Pancreas (tissue), 10 donors: ENCODE data around the gene SLC7A7. TPM values are rescaled to one million over a fixed set of nuclear protein-coding genes. Genes with fewer than 3 reads are reported as not detected.

ENCODE experiments used
- ATAC-seq, 4 donors: fragments of 200-7000 bp; cut with Tn5 transposase; one replicate each; pipeline versions ENCODE4 v1.8.0 to v1.9.1; 2020; ENCODE audit warnings: mild to moderate bottlenecking in 4 of 4, moderate library complexity in 4 of 4
- DNase-seq, 6 donors: peaks; one replicate each; pipeline ENCODE4 v3.0.0-alpha.2; 2020
- FAIRE-seq: peaks from 2 replicates; lab custom pipeline; 2012; peaks lifted over from hg19 to GRCh38; lab: Jason Lieb, UNC
- H3K27ac ChIP-seq, 4 donors: fragments of 200-600 bp; sonication (generic); 1 replicate in 3 of 4; 2 replicates in 1 of 4; pipeline versions ENCODE4 v1.5.0 to v1.8.0; 2020
- H3K27me3 ChIP-seq, 4 donors: fragments of 200-600 bp; one replicate each; pipeline ENCODE4 v1.8.0; 2021
- H3K36me3 ChIP-seq, 3 donors: fragments of 200-600 bp; sonication (generic) in 1 of 3; one replicate each; pipeline versions ENCODE4 v1.5.0 to v1.8.0; 2020 to 2021
- H3K4me1 ChIP-seq, 3 donors: fragments of 200-600 bp; one replicate each; pipeline ENCODE4 v1.8.0; 2021
- H3K4me3 ChIP-seq, 4 donors: fragments of 200-600 bp; sonication (generic) in 2 of 4; one replicate each; pipeline versions ENCODE4 v1.5.0 to v1.8.0; 2020 to 2021
- H3K9me3 ChIP-seq, 4 donors: fragments of 200-600 bp; one replicate each; pipeline ENCODE4 v1.8.0; 2021
- WGBS, 2 donors: extraction: QIAGEN DNeasy Blood & Tissue Kit; methylation state at CpG; one replicate each; pipeline ENCODE4 v1.1.7; 2013; 5-methylcytosine and 5-hydroxymethylcytosine counted together
- intact Hi-C, 3 donors: fragments of 100-400 bp; cut with DNase I; formaldehyde crosslinking; loops; one replicate each; pipeline versions ENCODE4 v1.11.1 to v1.14.2; 2022
- polyA plus RNA-seq, 2 donors: library from polyadenylated mRNA; stranded (reverse); fragments of 200-250 nt; gene quantifications; one replicate each; pipeline ENCODE4 v1.2.3, GENCODE V29; 2013
- total RNA-seq, 6 donors: library from RNA; stranded (reverse); fragmentation: NEBNext Ultra II Directional in 4 of 6; extraction: Animal tissue kit (Norgen Biotek cat#: 25700) in 4 of 6; gene quantifications; one replicate each; pipeline versions ENCODE4 v1.2.1 to v1.2.4, GENCODE V29; 2021 to 2023
- TF ChIP-seq, protein P1 (sequence below), 4 donors: fragments of 200-600 bp; sonication (generic) in 3 of 4; IDR thresholded peaks; one replicate each; pipeline versions ENCODE4 v1.5.0 to v1.8.0; 2021; ENCODE audit warnings: antibody characterized with exemption in 4 of 4
- donor health status: healthy with polysubstance abuse.
- donor health status: DM: no; HTN: no; CAD: no; lungs with moderate emphysema.
- donor health status: DM: no; HTN: no; CAD: no.
- donor health status: control.
- donor health status: control.
- donor health status: Bipolar disorder and iron deficiency.
- donor health status: DM: yes; HTN: yes; CAD: no.
- donor health status: DM: no; HTN: no; CAD: no.
- donor health status: DM: no; HTN: no; CAD: no.
- donor health status: DM: yes; HTN: yes; CAD: no.

SLC7A7 gene
- total and polyA plus RNA-seq, 8 donors: 2.9 to 13.1 (median 5.7) TPM

DNA sequence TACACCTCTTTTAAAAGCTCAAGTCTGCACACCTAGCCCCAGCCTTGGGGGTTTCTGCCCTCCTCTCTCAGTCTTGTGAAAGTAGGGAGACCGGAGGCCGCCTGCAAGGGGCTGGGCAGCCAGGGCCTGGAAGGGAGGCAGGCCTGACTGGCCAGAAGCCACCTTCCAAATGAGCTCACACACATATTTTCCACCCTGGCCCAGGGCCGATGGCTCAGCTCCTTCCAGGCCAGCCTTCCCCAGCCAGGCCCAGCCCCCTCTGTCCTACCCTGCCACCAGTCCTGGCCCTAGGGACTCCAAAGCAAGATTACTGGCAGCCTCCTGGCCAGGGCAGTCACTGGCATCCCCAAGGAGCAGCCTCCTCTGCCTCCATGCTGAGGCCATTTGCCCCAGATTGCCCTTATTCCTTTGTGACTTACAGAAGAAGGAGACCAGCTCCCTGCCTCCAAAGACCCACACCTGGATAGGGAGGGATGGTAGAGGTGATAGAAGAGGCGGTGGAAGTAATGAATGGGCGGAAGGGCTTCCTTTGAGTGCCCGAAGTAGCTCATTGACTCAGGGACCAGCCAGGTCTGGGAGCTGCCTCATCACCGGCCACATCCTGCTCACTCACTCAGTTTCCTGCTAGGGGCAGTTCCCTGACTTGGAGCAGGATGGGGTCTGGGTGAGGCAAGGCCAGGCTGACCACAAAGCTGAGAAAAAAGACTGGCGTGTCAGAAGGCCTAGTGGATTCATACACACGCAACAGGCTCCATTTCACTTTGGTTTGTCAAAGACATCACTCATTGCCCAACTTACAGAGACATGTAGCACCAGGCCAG lies 35.9 kb upstream of the SLC7A7 start:
- peak; percentile 76 to 84 (median 78) for ATAC-seq
- Histone ChIP-seq H3K4me3 (no peak overlapping the region), H3K4me1 (peaks cover 12 to 16% (median 14%) of the 10 kb centered on the region in 3 donors)

DNA sequence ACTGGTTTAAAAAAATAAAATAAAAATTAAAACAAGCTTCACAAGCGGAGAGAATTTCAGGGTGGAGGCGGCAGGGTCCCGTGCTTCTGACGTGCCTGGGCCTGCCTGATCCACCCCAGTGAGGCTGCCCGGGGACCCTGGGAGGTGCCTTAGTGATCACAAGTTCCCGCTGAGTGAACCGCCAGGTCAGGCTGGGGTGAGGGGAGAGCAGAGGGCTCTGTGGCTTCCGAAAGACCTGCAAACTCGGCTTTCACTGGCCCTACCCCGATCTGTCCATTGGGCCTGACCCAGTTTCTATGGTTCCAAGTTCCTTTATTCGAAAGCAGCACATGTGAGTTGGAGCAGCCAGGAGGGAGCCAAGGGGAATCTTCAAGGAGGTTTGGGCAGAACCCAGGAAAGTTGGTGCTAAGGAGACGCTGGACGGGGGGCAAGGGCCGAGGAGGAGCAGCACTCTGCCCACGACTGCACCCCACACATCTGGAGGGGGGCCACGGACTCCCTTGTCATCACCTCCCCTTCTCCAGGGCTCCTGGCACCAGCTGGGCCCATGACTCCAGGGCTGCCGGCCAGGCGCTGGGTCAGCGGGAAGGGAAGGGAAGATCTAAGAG lies 34.1 kb upstream of the SLC7A7 start:
- Histone ChIP-seq H3K27ac (peak overlapping the region in 3 of 4 donors; percentile 10 to 33 (median 32)), H3K36me3 (peaks cover 0 to 27% (median 16%) of the 10 kb centered on the region in 3 donors), H3K4me1 (peaks cover 12 to 16% (median 14%) of the 10 kb centered on the region in 3 donors), H3K4me3 (no peak overlapping the region), H3K9me3 (no peaks in the 10 kb centered on the region), H3K27me3 (no peaks in the 10 kb centered on the region)
- FAIRE-seq: no peak
- intact Hi-C loops: no loop called here
- peak in 1 of 6 donors; percentile 38 for DNase-seq
- TF ChIP-seq, protein P1, sequence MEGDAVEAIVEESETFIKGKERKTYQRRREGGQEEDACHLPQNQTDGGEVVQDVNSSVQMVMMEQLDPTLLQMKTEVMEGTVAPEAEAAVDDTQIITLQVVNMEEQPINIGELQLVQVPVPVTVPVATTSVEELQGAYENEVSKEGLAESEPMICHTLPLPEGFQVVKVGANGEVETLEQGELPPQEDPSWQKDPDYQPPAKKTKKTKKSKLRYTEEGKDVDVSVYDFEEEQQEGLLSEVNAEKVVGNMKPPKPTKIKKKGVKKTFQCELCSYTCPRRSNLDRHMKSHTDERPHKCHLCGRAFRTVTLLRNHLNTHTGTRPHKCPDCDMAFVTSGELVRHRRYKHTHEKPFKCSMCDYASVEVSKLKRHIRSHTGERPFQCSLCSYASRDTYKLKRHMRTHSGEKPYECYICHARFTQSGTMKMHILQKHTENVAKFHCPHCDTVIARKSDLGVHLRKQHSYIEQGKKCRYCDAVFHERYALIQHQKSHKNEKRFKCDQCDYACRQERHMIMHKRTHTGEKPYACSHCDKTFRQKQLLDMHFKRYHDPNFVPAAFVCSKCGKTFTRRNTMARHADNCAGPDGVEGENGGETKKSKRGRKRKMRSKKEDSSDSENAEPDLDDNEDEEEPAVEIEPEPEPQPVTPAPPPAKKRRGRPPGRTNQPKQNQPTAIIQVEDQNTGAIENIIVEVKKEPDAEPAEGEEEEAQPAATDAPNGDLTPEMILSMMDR (IDR thresholded peaks at IDR 0.05): no peak
- ATAC-seq: no peak
- 78 to 82% methylated on average over 16 to 19 of the region's 19 CpGs for WGBS, 2 donors

More for the DNA sequence above, 35.9 kb upstream of the SLC7A7 start:
- DNase-seq (peak; percentile 81 to 92 (median 90)), FAIRE-seq (no peak)
- no peaks in the 10 kb centered on the region for H3K27me3 ChIP-seq
- no peaks in the 10 kb centered on the region for H3K9me3 ChIP-seq
- 52 to 53% methylated on average over 9 of the region's 9 CpGs for WGBS, 2 donors
- intact Hi-C loops: loop anchor here in 2 of 3 donors (10.0 kb wide), 2 partner anchors 196 to 296 kb away; no protein-coding TSS in a partner anchor
- H3K27ac ChIP-seq: peak overlapping the region; percentile 38 to 85 (median 70)
- TF ChIP-seq, protein P1 (IDR thresholded peaks at IDR 0.05): no peak
- H3K36me3 ChIP-seq: peaks cover 0 to 9% (median 3%) of the 10 kb centered on the region in 3 donors

- Histone ChIP-seq H3K27me3 (no peaks in the 10 kb centered on the region), H3K4me3 (no peak overlapping the region), H3K27ac (peak overlapping the region in 2 of 4 donors; percentile 32 to 50), H3K4me1 (peaks cover 12 to 16% (median 14%) of the 10 kb centered on the region in 3 donors), H3K9me3 (no peaks in the 10 kb centered on the region), H3K36me3 (peaks cover 0 to 32% (median 20%) of the 10 kb centered on the region in 3 donors)
- WGBS, 2 donors: 57 to 58% methylated on average over 12 of the region's 12 CpGs
- intact Hi-C loops: no loop called here
- DNase-seq (no peak), FAIRE-seq (no peak), ATAC-seq (peak in 1 of 4 donors; percentile 2)
- TF ChIP-seq, protein P1 (IDR thresholded peaks at IDR 0.05): no peak
Observed at GRCh38 chr14:22848351-22849164, 33.3 kb upstream of the SLC7A7 start.

DNA sequence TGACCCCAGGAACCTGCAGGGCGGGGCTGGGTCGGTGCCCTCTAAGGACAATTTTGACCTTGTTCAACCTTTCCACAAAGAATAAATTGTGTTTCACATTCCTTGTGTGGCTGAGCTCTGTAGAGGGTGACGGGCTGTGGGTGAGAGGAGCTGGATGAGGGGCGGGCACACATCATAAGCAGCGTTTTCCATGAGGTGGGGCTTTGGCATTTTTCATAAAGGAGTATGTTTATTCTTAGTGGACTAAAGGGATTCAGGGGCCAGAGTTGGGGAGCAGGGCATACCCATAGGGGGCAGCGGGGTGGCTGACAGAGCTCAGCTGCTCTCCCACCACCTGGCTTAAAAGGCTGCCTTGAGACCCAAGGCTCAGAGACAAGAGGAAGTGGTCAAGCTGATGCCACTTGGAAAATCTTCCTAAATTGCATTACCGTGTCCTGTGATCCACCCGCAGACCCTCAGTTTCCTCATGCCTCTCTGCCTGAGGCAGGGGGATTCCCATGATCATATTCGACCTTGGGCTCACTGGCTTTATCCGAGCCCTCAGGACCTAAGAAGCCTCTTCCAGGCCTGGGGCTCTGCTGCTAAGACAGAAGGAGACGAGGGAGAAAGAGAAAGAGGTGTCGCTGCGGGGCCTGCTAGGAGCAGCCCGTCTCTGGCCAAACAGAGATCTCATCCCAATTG lies 32.6 kb upstream of the SLC7A7 start:
- Histone ChIP-seq H3K4me1 (peaks cover 10 to 15% (median 12%) of the 10 kb centered on the region in 3 donors), H3K36me3 (peaks cover 0 to 40% (median 26%) of the 10 kb centered on the region in 3 donors), H3K27ac (peak overlapping the region in 2 of 4 donors; percentile 32 to 50), H3K9me3 (no peaks in the 10 kb centered on the region), H3K4me3 (no peak overlapping the region), H3K27me3 (no peaks in the 10 kb centered on the region)
- WGBS, 2 donors: 69 to 73% methylated on average over 14 of the region's 14 CpGs
- ATAC-seq: no peak
- DNase-seq: no peak
- no peak for FAIRE-seq
- intact Hi-C loops: no loop called here
- TF ChIP-seq, protein P1 (IDR thresholded peaks at IDR 0.05): no peak
